ENCODE measurements around the gene TIMD4. TPM values are rescaled to one million over a fixed set of nuclear protein-coding genes. Genes with fewer than 3 reads are reported as not detected.

TIMD4 gene
- total RNA-seq, 1 donor from 2014 or later: not detected

GRCh38 chr5:156879665-156880285, 83.3 kb downstream of the TIMD4 start:
- no peak for ATAC-seq
- DNase-seq (ENCODE audit: low spot score): no peak
- intact Hi-C loops (cut with DNase I): no loop called here

DNA sequence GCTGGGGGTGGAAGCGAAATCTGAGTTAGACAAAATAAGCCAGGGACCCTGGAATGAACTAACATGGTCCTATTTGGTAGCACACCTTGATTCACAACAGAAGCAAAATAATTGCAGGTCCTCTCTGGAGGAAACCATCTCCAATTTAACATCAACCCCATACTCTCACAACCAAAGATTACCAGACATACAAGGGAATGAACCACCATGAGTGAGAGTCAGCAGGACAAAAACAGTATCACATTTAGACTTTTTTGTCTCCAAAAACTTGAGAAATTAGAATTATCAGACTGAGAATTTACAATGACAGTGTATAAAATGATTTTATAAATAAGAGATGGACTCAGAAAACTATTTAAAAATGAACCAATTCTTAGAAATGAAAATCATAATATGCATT, 91.8 kb downstream of the TIMD4 start:
- ATAC-seq: no peak
- no peak for DNase-seq (ENCODE audit: low spot score)
- intact Hi-C loops (cut with DNase I): no loop called here

GRCh38 chr5:156870498-156870839, 92.6 kb downstream of the TIMD4 start:
- ATAC-seq (no peak), DNase-seq (ENCODE audit: low spot score) (no peak)
- intact Hi-C loops (cut with DNase I): no loop called here

Other genes with a start within 250 kb of the TIMD4 start
- not detected for gene PPP1R2B, start 112.9 kb downstream of the TIMD4 start, total RNA-seq
- gene HAVCR1, start 95.9 kb upstream of the TIMD4 start, total RNA-seq: 1.3 TPM
- 11.8 TPM for gene HAVCR2, start 145.8 kb upstream of the TIMD4 start, total RNA-seq
- gene MED7, start 179.6 kb upstream of the TIMD4 start, total RNA-seq: 13.2 TPM
- not detected for gene GARIN3, start 203.0 kb upstream of the TIMD4 start, total RNA-seq
- 4.8 TPM for gene ITK, start 217.6 kb upstream of the TIMD4 start, total RNA-seq